Activated B cell treated with CpG ODN at 0.5 μM for 24 hours (primary cell): Measurements from ENCODE around the gene SCUBE3. TPM values are rescaled to one million over a fixed set of nuclear protein-coding genes. Genes with fewer than 3 reads are reported as not detected.

Experiments
- ATAC-seq: fragments of 200-7000 bp; cut with Tn5 transposase; one replicate; pipeline ENCODE4 v1.10.0; 2021; ENCODE audit warnings: low read depth, mild to moderate bottlenecking, moderate library complexity
- CTCF ChIA-PET: fragments of 350-600 bp; sonication (Branson Sonifier 250); formaldehyde crosslinking; loops from one replicate; lab custom pipeline; 2021; ENCODE audit warnings: antibody characterized with exemption; lab: Charles Lee
- POLR2A ChIA-PET: fragments of 350-600 bp; sonication (Branson Sonifier 250); formaldehyde crosslinking; loops from one replicate; lab custom pipeline; 2021; ENCODE audit warnings: antibody characterized with exemption; lab: Charles Lee
- DNase-seq: peaks from one replicate; pipeline ENCODE4 v3.0.0; 2022
- H3K27ac Mint-ChIP-seq: one replicate; pipeline ENCODE4 v1.8.0; 2020; ENCODE audit warnings: mixed read lengths
- H3K27me3 Mint-ChIP-seq: one replicate; pipeline ENCODE4 v1.8.0; 2021; ENCODE audit warnings: mixed read lengths
- H3K36me3 Mint-ChIP-seq: one replicate; pipeline ENCODE4 v1.8.0; 2021; ENCODE audit warnings: low read depth, mixed read lengths
- H3K4me1 Mint-ChIP-seq: one replicate; pipeline ENCODE4 v1.8.0; 2021; ENCODE audit warnings: mixed read lengths
- H3K4me3 Mint-ChIP-seq: one replicate; pipeline ENCODE4 v1.8.0; 2020; ENCODE audit warnings: mild to moderate bottlenecking, mixed read lengths
- H3K9me3 Mint-ChIP-seq: one replicate; pipeline ENCODE4 v1.8.0; 2020; ENCODE audit warnings: mixed read lengths
- intact Hi-C: fragments of 100-400 bp; cut with micrococcal nuclease; formaldehyde crosslinking; loops from one replicate; pipeline ENCODE4 v1.15.1; 2024
- total RNA-seq: library from RNA; stranded (reverse); gene quantifications from 2 replicates; pipeline ENCODE4 v1.2.3, GENCODE V29; 2022
- TF ChIP-seq, protein P1 (sequence below): fragments of 200-600 bp; IDR thresholded peaks from one replicate; pipeline ENCODE4 v1.8.0; 2022; ENCODE audit warnings: antibody characterized with exemption, mild to moderate bottlenecking

The SCUBE3 gene
- total RNA-seq, 1 donor from 2014 or later, result not detected

DNA sequence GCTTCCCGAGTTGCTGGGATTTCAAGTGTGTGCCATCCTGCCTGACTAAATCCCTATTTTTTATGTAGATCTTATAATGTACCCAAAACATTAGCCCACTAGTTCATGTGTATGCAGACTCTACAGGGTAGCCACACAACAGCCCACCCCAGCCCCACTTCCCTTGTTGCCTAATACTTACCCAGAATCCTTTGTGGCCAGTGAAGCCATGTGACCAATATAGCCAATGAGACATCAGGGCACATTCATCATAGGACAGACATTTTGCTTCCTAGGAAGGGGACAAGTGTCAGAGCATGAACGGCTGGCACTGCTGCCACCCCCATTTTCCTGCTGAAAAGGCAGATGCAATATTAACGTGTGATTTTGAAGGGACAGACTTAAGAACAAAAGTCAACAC is 36.6 kb upstream of the SCUBE3 start:
- intact Hi-C loops, result no loop called here
- no peak for ATAC-seq
- Mint-ChIP-seq H3K27ac (no peak overlapping the region), H3K9me3 (no peaks in the 10 kb centered on the region), H3K36me3 (no peaks in the 10 kb centered on the region), H3K4me1 (no peaks in the 10 kb centered on the region), H3K27me3 (peaks cover 2% of the 10 kb centered on the region), H3K4me3 (no peak overlapping the region)
- TF ChIP-seq, protein P1, sequence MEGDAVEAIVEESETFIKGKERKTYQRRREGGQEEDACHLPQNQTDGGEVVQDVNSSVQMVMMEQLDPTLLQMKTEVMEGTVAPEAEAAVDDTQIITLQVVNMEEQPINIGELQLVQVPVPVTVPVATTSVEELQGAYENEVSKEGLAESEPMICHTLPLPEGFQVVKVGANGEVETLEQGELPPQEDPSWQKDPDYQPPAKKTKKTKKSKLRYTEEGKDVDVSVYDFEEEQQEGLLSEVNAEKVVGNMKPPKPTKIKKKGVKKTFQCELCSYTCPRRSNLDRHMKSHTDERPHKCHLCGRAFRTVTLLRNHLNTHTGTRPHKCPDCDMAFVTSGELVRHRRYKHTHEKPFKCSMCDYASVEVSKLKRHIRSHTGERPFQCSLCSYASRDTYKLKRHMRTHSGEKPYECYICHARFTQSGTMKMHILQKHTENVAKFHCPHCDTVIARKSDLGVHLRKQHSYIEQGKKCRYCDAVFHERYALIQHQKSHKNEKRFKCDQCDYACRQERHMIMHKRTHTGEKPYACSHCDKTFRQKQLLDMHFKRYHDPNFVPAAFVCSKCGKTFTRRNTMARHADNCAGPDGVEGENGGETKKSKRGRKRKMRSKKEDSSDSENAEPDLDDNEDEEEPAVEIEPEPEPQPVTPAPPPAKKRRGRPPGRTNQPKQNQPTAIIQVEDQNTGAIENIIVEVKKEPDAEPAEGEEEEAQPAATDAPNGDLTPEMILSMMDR, result no peak
- POLR2A ChIA-PET, result no interaction called here
- DNase-seq, result no peak
- CTCF ChIA-PET, result interaction anchor here (1.5 kb wide), 1 partner anchor 28 kb away, joined by 4 read pairs; no protein-coding TSS in a partner anchor

DNA sequence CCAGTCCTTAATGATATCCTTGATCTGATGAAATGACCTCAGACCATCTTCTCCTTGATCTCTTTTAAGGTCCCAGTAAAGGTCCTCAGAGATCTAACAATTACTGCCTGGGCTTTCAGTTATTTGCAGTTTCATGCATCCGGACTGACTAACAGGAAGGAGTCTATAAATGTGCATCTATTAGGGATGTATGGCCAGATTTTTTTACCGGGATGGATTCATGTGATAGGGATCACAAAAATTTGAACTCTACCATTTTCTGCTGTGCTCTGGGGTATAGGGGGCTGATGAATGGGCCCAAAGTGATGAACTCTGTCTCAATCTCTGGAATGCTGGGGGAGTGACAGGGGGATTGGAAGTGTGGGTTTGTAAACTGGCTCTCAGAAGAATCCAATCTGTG is 36.2 kb upstream of the SCUBE3 start:
- TF ChIP-seq, protein P1, result no peak
- ChIA-PET CTCF (no interaction called here), POLR2A (no interaction called here)
- Mint-ChIP-seq H3K27me3 (peaks cover 2% of the 10 kb centered on the region), H3K4me3 (no peak overlapping the region), H3K9me3 (no peaks in the 10 kb centered on the region), H3K4me1 (no peaks in the 10 kb centered on the region), H3K27ac (no peak overlapping the region), H3K36me3 (no peaks in the 10 kb centered on the region)
- DNase-seq, result no peak
- intact Hi-C loops, result no loop called here
- no peak for ATAC-seq

DNA sequence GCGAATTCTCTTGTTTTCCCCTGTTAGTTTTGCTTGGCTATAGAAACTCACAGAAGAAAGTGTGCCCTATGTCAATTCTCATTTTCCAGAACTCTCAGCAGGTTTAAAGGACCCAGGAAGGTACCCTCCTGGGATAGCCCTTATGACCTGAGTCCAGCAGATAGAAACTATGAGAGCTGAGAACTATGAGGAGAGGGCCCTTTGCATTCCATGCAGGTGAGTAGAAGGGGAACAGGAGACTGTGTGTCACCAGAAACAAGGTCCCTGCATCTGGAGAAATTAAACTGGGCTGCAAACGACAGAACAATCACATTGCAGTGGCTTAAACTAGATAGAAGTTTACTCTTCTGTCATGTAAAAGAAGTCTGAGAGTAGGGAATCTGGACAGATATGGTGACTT is 35.7 kb upstream of the SCUBE3 start:
- Mint-ChIP-seq H3K36me3 (no peaks in the 10 kb centered on the region), H3K4me3 (no peak overlapping the region), H3K27me3 (peaks cover 5% of the 10 kb centered on the region), H3K9me3 (no peaks in the 10 kb centered on the region), H3K27ac (no peak overlapping the region), H3K4me1 (no peaks in the 10 kb centered on the region)
- ATAC-seq, result no peak
- ChIA-PET CTCF (interaction anchor here (1.1 kb wide), 1 partner anchor 27 kb away, joined by 3 read pairs; no protein-coding TSS in a partner anchor), POLR2A (no interaction called here)
- intact Hi-C loops, result no loop called here
- DNase-seq, result no peak
- TF ChIP-seq, protein P1, result no peak

DNA sequence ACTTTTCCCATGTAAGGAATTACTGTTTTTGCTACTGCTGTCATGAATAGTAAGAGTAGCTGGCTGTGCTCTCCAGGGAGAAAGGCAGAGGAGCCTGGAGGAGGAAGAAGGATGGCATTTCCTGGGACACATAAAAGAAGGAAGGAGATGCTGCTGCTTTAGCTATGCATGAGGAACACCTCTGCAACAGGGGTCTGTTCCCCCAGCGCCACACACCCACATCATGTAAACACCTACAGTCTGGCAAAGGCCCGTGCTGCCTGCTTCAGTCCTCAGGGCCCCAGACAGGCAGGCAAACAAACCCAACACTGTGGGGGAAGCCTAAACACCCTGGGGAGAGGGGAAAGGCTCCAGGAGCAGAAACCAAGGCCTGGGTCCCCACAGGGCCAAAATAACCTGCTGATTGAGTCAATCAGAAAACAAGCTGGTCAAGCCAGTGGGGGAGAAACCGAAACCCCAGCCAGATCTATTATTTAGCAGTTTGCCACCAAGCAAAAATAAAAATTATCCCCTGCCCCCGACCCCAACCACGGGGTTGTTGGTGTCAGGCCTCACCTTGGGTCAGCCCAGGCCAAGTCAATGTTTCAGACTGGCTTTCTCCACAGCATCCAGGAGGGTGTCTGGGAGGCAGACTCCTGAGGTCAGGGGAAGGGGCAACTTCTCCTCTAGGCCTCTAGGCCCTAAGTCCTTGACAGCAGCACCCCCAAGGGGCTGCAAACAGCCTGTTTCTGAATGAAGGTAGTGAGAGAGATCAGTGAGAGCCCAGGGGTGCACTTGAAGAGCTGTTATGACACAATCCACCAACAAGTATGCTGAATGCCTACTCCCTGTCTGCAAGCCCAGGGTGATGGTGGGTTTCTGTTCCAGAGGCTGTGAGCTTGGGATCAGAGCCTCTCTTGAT is 34.6 kb upstream of the SCUBE3 start:
- Mint-ChIP-seq H3K4me3 (no peak overlapping the region), H3K4me1 (no peaks in the 10 kb centered on the region), H3K9me3 (no peaks in the 10 kb centered on the region), H3K36me3 (no peaks in the 10 kb centered on the region), H3K27me3 (peaks cover 12% of the 10 kb centered on the region), H3K27ac (no peak overlapping the region)
- DNase-seq (no peak), ATAC-seq (no peak)
- ChIA-PET POLR2A (no interaction called here), CTCF (interaction anchor here (1.1 kb wide), 1 partner anchor 26 kb away, joined by 3 read pairs; no protein-coding TSS in a partner anchor)
- intact Hi-C loops, result no loop called here
- TF ChIP-seq, protein P1, result no peak

DNA sequence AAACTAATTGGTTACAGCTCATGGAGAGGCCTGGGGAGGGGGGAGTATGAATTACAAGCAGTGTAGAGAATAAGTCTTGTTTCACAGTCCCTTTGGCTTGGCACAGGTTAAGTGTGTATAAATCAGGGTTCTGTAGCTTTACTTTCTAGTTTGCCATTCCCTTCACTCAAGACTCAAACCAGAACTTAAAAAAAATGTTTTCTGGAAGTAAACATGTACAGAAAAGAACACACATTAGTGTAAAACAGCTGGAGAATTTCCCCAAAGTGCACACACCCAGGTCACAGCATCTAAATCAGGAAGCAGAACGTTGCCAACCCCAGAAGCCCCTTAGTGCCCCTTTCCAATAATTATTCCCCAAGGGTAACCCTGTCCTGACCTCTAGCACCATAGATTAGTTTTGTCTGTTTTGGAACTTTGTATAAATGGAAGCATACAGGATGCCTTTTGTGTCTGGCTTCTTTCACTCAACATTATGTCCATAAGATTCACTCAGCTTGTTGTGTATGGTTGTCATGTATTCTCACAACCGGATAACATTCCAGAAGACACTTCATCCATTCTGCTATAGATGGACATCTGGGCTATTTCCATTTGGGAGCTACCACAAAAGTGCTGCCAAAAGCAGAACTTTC is 33.7 kb upstream of the SCUBE3 start:
- no peak overlapping the region for H3K4me3 Mint-ChIP-seq
- ChIA-PET POLR2A (no interaction called here), CTCF (no interaction called here)
- H3K27me3 Mint-ChIP-seq, result peaks cover 15% of the 10 kb centered on the region
- no peak overlapping the region for H3K27ac Mint-ChIP-seq
- no peaks in the 10 kb centered on the region for H3K36me3 Mint-ChIP-seq
- TF ChIP-seq, protein P1, result no peak
- DNase-seq (no peak), ATAC-seq (no peak)
- H3K4me1 Mint-ChIP-seq, result no peaks in the 10 kb centered on the region
- intact Hi-C loops, result no loop called here
- no peaks in the 10 kb centered on the region for H3K9me3 Mint-ChIP-seq
